Measurements from ENCODE around the gene SF3B6. TPM values are rescaled to one million over a fixed set of nuclear protein-coding genes. Genes with fewer than 3 reads are reported as not detected.

Gene SF3B6
- total and polyA plus RNA-seq, 9 donors = 60.6 to 145 (median 85.2) TPM

DNA sequence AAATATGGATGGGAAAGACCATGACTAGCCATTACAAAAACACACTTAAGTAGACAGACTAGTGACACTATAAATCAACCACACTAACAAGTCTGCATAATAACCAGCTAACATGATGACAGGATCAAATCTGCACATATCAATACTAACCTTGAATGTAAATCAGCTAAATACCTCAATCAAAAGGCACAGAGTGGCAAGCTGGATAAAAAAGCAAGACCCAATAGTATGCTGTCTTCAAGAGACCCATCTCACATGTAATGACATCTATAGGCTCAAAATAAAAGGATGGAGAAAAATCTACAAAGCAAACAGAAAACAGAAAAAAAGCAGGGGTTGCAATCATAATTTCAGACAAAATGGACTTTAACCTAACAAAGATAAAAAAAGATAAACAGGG lies 30.7 kb upstream of the SF3B6 start:
- Histone ChIP-seq H3K4me3 (no peak overlapping the region), H3K9me3 (no peaks in the 10 kb centered on the region), H3K27ac (no peak overlapping the region), H3K27me3 (no peaks in the 10 kb centered on the region), H3K4me1 (ENCODE audit: insufficient read depth) (peaks cover 7% of the 10 kb centered on the region), H3K36me3 (no peaks in the 10 kb centered on the region)
- TF ChIP-seq, protein P1, sequence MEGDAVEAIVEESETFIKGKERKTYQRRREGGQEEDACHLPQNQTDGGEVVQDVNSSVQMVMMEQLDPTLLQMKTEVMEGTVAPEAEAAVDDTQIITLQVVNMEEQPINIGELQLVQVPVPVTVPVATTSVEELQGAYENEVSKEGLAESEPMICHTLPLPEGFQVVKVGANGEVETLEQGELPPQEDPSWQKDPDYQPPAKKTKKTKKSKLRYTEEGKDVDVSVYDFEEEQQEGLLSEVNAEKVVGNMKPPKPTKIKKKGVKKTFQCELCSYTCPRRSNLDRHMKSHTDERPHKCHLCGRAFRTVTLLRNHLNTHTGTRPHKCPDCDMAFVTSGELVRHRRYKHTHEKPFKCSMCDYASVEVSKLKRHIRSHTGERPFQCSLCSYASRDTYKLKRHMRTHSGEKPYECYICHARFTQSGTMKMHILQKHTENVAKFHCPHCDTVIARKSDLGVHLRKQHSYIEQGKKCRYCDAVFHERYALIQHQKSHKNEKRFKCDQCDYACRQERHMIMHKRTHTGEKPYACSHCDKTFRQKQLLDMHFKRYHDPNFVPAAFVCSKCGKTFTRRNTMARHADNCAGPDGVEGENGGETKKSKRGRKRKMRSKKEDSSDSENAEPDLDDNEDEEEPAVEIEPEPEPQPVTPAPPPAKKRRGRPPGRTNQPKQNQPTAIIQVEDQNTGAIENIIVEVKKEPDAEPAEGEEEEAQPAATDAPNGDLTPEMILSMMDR (IDR thresholded peaks at IDR 0.05) = no peak
- TF ChIP-seq EP300 (IDR thresholded peaks at IDR 0.05) = no peak
- intact Hi-C loops (cut with DNase I) = no loop called here
- DNase-seq = no peak

DNA sequence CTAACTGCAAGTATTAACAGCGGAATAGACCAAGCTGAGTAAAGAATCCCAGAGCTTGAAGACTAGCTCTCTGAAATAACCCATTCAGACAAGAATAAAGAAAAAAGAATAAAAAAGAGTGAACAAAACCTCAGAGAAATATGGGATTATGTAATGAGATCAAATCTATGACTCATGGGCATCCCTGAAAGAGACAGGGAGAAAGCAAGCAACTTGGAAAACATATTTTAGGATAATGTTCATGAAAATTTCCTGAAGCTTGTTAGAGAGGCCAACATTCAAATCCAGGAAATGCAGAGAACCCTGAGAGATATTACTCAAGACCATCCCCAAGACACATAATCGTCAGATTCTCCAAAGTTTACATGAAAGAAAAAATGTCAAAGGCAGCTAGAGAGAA lies 29.7 kb upstream of the SF3B6 start:
- TF ChIP-seq, protein P1 (IDR thresholded peaks at IDR 0.05) = no peak
- TF ChIP-seq EP300 (IDR thresholded peaks at IDR 0.05) (no peak), POLR2A (IDR thresholded peaks at IDR 0.05) (no peak)
- no peak overlapping the region for H3K4me3 ChIP-seq
- intact Hi-C loops (cut with DNase I) = no loop called here
- no peaks in the 10 kb centered on the region for H3K9me3 ChIP-seq
- H3K4me1 ChIP-seq (ENCODE audit: insufficient read depth) = peaks cover 4% of the 10 kb centered on the region
- no peak for DNase-seq
- no peaks in the 10 kb centered on the region for H3K27me3 ChIP-seq
- WGBS, 3 donors = 49 to 50% (median 50%) methylated on average over 2 of the region's 2 CpGs
- no peak overlapping the region for H3K27ac ChIP-seq
- no peaks in the 10 kb centered on the region for H3K36me3 ChIP-seq

DNA sequence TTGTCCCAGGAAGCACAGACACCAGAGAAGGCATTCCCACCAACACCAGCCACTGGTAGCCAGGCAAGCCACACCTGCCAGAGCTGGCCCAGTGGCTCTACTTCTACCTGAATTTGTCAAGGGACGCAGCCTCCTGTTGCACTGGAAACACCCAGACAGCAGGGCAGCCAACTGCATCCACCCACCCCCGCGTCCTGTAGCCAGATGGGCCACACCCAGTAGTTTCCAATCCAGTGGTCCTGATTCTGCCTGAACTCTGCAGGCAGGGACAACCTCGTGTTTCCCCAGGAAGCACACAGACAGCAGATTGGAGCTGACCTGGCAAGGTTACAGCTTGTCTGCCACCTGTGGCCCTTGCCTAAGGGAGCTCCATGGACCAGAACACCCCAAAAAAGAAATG lies 28.8 kb upstream of the SF3B6 start:
- H3K4me3 ChIP-seq = no peak overlapping the region
- no peak for TF ChIP-seq EP300 (IDR thresholded peaks at IDR 0.05)
- TF ChIP-seq, protein P1 (IDR thresholded peaks at IDR 0.05) = no peak
- no peak for TF ChIP-seq POLR2A (IDR thresholded peaks at IDR 0.05)
- H3K27ac ChIP-seq = no peak overlapping the region
- no peak for DNase-seq
- H3K9me3 ChIP-seq = no peaks in the 10 kb centered on the region
- intact Hi-C loops (cut with DNase I) = no loop called here
- WGBS, 3 donors = 78 to 88% (median 83%) methylated on average over 4 of the region's 4 CpGs
- H3K27me3 ChIP-seq = no peaks in the 10 kb centered on the region
- H3K36me3 ChIP-seq = no peaks in the 10 kb centered on the region
- no peaks in the 10 kb centered on the region for H3K4me1 ChIP-seq (ENCODE audit: insufficient read depth)

DNA sequence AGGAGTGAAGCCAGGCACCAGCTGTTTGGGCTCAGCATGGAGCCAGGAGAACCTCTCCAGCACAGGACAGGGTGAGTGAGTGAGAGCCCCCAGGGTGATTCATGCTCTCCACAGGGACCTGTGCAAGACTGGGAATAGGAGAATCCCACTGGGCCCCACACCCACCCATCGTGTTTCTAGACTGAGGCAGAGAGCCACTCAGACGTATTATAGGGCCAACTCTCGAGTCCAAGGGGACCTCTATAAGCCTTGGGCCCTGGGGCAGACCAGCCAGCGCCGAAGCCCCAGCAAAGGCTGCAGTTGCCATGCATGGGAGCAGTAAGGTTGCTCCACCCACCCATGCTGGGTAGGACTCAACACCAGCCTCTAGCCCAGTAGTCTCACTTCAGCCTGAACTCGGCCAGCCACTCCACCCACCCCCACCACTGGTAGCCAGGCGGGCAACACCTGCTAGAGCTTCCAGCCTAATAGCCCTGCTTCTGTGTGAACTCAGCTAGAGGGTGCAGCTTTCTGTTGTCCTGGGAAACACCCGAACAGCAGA lies 28.1 kb upstream of the SF3B6 start:
- H3K36me3 ChIP-seq = no peaks in the 10 kb centered on the region
- 93 to 98% (median 93%) methylated on average over 8 of the region's 8 CpGs for WGBS, 3 donors
- TF ChIP-seq POLR2A (IDR thresholded peaks at IDR 0.05) (no peak), EP300 (IDR thresholded peaks at IDR 0.05) (no peak)
- TF ChIP-seq, protein P1 (IDR thresholded peaks at IDR 0.05) = no peak
- H3K4me3 ChIP-seq = no peak overlapping the region
- DNase-seq = no peak
- no peaks in the 10 kb centered on the region for H3K27me3 ChIP-seq
- no peaks in the 10 kb centered on the region for H3K4me1 ChIP-seq (ENCODE audit: insufficient read depth)
- H3K27ac ChIP-seq = no peak overlapping the region
- intact Hi-C loops (cut with DNase I) = no loop called here
- no peaks in the 10 kb centered on the region for H3K9me3 ChIP-seq

All from ovary (tissue), 9 donors.